NCI-H345 treated with DMSO at 0.1 percent for 48 hours (cell line): Measurements from ENCODE around the gene TIE1.

ENCODE experiments used
- DNase-seq: peaks from one replicate; lab custom pipeline; 2025; ENCODE audit not compliant: unreplicated experiment; lab: John Stamatoyannopoulos, UW

The TIE1 gene

DNA sequence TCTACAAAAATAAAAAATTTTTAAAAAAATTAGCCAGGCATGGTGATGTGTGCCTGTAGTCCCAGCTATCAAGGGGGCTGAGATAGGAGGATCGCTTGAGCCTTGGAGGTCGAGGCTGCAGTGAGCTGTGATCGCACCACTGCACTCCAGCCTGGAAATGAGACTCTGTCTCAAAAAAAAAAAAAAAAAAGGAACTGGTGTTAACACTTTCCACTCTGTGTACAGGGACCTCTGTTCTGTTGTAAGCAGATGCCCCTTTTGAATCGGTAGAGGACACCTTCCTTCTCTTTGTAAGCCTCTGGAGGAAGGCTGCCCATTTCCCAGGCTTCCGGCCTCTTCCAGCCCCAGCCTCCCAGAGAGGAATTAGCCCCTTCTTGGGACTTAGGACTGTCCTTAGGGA is 8.1 kb upstream of the TIE1 start:
- DNase-seq: no peak

- no peak for DNase-seq
These were observed 7.6 kb upstream of the TIE1 start for GRCh38 chr1:43293176-43293575.

- no peak for DNase-seq
These were observed 6.7 kb upstream of the TIE1 start for GRCh38 chr1:43293896-43294760.

DNA sequence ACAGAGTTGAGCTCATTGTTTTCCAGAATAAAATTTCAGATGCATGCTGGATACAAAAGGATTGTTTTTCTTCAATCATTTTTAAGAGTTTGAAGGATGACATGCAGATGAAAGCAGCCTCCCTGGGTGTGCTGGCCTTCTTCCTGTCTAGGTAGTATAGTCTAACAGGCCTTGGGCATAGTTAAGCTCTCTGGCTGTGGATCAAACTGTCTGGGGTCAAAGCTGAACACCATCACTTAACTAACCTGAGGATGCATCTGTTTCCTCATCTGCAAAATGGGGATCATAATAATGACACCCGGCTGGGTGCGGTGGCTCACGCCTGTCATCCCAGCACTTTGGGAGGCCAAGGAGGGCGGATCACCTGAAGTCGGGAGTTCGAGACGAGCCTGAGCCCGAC is 6.0 kb upstream of the TIE1 start:
- DNase-seq: no peak

- no peak for DNase-seq
These were observed 4.6 kb upstream of the TIE1 start for GRCh38 chr1:43296207-43296606.

DNA sequence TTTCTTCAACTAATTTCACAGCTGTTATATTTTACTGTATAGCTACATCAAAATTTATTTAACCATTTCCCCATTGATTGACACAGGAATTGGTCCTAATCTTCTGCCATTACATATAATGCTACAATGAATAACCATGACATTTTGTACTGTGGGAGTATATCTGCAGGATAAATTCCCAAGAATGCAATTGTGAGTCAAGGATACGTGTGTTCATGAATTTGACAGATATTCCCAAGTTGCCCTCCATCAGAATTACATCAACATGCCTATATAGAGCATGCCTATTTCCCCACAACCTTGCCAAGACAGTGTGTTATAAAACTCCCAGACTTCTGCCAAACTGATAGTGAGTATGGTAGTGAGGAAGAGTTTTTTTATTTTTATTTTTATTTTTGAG is 2.7 kb upstream of the TIE1 start:
- DNase-seq: no peak

DNA sequence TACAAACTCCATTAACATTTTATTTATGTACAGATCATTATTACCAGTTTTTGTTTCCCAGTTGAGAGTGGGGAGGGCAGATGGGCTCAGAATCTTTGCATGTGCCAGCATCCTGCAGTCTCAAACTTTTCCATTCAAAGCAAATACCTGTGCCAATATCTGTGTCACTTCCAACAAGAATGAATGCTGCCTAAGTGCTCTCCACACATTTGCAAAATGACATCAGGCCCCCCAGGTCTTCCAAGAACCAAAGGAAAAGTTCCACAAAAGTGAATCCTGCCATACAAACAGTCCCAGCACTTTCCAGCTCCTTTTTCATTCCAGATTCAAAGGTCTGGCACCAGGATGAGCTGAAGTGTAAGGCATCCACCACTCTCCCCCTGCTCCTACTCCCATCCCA is 1.7 kb upstream of the TIE1 start:
- DNase-seq: no peak

GRCh38 chr1:43302201-43302600 is 1.4 kb downstream of the TIE1 start:
- DNase-seq: no peak

- DNase-seq: no peak
These were observed 2.1 kb downstream of the TIE1 start for GRCh38 chr1:43302721-43303470.

DNA sequence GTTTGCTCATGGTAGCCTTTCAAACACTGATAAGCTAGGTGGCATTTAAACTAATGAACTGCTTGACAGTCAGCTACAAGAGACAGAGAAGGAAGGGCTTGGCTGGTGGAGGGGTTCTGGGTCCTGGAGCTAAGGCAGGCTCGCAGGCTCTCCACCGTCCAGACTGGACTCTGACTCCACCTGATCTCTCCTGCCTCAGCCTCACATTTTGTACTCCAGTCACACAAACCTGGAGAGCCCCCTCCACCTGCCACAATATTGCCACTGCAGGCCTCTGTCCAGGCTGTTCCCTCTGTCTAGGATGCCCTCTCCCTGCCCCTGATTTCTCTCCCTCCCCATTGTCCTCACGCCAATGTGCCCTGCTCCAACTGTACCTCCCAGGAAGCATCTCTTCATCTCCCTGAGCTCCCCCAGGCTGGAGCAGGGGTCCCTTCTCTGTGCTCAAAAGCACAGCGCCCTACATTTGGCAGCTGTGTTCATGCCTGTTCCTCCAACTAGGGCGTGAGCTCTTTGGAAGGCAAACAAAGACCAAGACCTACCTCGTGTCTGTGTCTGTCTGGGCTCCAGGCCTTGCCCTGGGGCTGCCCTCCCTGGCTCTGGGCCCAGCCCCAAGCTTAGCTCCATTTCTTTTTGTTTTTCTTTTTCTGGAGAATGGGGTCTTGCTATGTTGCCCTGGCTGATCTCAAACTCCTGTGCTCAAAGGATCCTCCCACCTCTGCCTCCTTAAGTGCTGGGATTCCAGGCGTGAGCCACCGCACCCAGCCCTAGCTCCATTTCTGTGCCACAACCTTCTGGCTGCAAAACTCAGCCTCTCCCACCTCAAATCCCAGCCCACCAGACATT is 2.9 kb downstream of the TIE1 start:
- DNase-seq: no peak

DNA sequence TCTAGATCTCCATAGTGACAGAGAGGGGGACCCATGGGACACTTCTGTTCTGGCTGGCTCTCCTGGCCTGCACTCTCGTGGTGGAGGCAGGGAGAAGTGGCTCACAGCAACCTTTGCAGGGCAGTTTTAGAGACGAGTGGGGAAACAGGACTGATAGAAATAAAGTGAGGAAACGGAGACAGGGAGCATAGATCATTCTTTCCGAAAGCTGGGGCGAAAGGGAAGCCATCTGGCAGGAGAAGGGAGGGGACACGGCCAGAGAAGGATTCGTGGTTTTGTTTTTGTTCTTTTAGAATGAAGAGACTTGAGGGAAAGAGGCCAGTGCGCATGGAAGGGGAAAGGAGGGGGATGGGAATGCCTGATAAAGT is 3.5 kb downstream of the TIE1 start:
- no peak for DNase-seq

DNA sequence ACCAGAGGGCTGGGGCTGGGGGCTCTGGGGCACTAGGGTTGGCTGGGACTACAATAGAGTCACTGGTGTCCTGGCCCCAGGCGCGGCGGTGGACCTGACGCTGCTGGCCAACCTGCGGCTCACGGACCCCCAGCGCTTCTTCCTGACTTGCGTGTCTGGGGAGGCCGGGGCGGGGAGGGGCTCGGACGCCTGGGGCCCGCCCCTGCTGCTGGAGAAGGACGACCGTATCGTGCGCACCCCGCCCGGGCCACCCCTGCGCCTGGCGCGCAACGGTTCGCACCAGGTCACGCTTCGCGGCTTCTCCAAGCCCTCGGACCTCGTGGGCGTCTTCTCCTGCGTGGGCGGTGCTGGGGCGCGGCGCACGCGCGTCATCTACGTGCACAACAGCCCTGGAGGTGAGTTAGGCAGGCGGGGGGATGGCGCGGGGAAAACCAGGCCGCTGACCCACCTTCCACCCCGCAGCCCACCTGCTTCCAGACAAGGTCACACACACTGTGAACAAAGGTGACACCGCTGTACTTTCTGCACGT is 4.1 kb downstream of the TIE1 start:
- DNase-seq: no peak

- DNase-seq: no peak
These were observed 4.7 kb downstream of the TIE1 start for GRCh38 chr1:43305461-43305860.

DNA sequence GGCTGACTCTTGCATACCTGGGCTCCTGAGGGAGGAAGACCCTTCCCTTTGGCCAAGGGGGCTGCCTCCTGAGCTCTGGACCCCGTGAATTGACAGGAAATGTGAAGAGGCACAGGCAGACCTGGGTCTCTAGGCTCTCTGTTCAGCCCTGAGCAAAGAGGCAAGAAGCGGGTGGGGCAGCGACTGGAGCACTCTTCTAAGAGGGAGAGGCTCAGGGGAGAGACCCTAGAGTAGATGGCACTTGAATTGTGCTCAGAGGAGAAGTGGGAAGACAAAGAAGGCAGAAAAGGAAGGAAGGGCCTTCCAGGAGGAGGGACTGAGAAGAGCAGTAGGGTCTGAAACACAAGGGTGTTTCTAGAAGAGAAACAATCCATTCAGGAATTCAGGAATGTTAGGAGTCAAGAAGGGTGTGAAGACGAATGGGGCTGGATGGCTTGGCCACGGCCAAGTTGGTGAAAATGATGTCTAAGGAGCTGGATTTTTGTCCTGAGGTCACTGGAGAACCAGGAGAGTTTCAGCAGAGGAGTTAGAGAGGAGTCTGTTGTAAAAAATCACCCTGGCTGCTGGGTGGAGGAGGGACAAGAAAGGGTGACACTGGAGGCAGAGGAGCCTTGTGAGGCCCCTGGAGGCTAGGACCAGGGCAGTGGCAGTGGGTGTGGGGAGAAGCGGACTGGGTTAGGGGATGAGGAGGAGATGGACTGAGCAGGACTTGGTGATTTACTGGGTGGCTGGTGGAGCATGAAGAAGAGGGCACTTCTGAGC is 5.3 kb downstream of the TIE1 start:
- no peak for DNase-seq

- peak; percentile 5 for DNase-seq
These were observed 6.1 kb downstream of the TIE1 start for GRCh38 chr1:43306688-43307457.

GRCh38 chr1:43307458-43308158 is 6.8 kb downstream of the TIE1 start:
- DNase-seq: no peak

DNA sequence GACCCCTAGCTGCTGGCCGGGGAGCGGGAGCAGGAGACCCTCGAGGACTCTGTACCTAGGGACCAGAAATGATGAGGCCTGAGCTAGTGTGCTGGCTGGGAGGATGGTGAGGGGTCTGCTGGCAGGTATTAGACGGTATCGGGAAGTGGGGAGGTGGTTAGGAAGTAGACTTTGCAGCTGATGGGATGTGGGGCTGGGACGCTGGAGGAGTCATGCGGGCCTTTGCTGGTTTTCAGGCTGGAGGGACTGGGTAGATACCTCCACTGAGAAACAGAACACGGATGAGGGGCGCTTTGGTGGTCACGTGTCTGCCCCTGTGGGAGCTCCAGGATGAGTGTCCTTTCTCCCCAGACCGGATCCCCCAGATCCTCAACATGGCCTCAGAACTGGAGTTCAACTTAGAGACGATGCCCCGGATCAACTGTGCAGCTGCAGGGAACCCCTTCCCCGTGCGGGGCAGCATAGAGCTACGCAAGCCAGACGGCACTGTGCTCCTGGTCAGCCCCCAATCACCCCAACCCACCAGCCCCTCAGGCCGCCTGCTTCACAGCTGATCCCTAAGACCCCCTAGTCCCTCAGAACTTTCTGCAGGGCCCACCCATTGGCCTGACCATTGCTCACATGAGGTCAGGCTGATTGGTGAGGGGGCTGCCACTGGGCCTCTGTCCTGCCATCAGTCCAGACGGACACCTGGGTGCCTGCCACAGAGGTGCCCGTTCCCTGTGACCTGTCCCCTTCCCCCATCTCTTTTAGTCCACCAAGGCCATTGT is 8.0 kb downstream of the TIE1 start:
- DNase-seq: no peak

GRCh38 chr1:43309405-43310025 is 8.7 kb downstream of the TIE1 start:
- no peak for DNase-seq
